ENCODE data around the gene CROT.

DNA sequence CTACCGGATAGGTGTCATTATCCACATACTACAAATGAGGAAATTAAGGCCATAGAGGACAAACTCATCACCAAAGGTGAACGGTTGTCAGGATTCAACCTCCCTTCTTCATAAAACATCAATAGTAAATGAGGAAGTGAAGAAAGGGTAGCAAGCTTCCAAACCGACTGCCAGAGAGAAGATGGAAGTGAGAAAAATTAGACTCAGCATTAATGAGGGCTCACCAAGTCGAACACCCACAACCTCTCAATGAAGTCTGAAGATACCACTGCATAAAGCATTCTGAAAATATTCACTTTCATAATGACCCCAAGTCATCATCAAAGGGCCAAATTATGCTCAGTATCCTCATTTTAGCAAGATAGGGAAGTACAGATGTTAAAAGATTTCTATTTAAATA lies 100.4 kb downstream of the CROT start:
- TF ChIP-seq, protein P1, sequence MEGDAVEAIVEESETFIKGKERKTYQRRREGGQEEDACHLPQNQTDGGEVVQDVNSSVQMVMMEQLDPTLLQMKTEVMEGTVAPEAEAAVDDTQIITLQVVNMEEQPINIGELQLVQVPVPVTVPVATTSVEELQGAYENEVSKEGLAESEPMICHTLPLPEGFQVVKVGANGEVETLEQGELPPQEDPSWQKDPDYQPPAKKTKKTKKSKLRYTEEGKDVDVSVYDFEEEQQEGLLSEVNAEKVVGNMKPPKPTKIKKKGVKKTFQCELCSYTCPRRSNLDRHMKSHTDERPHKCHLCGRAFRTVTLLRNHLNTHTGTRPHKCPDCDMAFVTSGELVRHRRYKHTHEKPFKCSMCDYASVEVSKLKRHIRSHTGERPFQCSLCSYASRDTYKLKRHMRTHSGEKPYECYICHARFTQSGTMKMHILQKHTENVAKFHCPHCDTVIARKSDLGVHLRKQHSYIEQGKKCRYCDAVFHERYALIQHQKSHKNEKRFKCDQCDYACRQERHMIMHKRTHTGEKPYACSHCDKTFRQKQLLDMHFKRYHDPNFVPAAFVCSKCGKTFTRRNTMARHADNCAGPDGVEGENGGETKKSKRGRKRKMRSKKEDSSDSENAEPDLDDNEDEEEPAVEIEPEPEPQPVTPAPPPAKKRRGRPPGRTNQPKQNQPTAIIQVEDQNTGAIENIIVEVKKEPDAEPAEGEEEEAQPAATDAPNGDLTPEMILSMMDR (IDR thresholded peaks at IDR 0.05), result no peak
- no peak for TF ChIP-seq POLR2A (IDR thresholded peaks at IDR 0.05)
